GM18502 (cell line): Measurements from ENCODE around the gene FIGLA.
"Not testable (repeated sequence)": the region's sequence is repeated elsewhere in the genome, so short reads cannot be mapped to it uniquely, and the experiment has no call there.

Experiments used
- ATAC-seq: cut with Tn5 transposase; IDR thresholded peaks from one replicate; pipeline ENCODE4 v1.9.1; 2021; ENCODE audit warnings: mild to moderate bottlenecking; ENCODE audit not compliant: unreplicated experiment, poor library complexity

Gene FIGLA

DNA sequence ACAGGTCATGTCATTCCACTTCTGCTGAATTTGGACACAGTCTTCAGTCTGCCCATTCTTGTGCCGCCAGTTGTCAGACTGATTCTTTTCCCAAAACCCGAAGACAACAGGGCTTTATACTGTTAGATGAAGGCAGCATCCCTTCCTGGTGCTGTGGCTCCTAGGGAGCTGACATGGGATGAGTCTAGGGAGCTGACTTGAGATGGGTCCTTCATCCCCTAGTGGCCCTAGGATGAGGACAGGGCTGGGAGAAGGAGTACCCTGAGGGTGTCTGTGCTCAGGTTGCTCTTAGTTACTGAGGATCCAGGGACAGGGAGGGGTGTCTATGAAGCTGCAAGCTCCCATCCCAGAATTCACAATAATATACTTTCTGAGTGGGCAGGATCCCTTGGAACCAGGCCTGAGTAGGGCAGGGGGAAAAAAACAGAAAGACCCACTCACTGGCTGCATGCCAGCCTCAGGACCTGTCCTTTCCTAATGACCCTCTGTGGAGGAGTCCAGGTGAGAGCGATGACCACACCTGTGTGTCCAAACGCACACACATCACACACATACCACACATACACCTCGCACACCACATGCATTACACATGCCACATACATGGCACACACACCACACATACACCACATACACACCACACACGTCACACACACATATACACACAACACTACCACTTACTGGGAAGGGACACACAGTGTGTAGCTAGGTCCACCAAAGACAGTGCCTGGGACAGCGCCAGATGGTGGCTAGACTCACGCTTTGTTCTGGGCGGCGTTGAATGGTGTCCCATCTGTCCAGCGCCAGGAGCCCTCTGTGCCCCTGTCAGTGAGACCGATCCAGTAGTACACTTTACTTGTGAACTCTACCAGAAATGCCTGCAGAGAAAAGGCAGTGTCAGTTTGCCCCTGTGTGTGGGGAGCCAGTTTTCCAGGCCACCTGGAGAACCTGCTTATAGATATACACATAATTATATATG, 18.8 kb upstream of the FIGLA start:
- ATAC-seq = no peak

DNA sequence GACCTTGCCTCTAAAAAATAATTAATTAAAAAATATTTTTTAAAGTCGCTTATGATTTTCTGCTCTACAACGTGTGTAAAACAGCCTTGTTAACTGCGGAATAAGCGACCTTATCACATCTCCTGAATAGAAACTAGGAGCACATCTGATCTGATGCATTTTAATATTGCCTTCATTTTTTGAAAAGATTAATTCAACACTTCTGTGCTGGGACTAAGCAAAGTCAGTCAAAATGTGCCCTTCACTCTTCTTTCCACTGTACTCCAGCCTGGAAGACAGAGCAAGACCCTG, 17.3 kb upstream of the FIGLA start:
- ATAC-seq = no peak

DNA sequence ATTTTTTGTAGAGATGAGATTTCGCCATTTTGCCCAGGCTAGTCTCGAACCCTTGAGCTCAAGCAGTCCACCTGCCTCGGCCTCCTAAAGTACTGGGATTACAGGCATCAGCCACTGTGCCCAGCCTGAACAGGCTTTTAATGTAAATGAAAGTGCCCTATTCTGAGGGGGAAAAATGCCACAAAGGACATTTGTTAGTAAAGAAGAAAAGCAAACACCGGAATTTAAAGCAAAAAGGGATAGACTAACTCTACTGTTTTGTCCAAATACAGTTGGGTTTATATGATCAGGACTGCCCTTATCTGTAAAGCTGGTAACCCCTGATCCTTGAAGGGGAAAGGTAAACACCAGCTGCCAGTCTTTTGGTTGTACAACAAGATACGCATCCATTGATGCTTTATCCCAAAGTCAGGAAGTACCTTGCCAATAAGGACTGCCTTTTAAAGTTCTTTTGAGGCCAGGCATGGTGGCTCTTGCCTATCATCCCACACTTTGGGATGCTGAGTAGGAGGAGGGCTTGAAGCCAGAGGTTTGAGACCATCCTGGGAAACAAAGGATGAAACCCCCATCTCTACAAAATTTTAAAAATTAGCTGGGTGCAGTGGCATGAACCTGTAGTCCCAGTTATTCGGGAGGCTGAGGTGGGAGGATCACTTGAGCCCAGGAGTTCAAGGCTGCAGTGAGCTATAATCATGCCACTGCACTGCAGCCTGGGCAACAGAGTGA, 16.8 kb upstream of the FIGLA start:
- ATAC-seq = no peak

DNA sequence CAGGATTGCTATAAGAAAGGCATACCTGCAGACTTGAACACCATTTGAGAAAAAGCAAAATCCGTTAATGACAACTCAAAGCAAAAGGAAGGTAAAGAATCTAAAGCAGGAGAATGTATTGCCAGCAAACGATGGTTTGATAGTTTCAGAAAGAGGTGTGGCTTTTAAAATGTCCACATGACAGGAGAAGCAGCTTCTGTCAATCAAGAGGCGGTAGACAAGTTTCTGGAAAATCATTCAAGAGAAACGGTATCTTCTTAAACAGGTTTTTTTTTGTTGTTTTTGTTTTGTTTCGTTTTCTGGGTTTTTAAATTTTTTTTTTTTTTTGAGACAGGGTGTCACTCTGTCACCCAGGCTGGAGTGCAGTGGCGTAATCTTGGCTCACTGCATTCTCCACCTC, 16.2 kb upstream of the FIGLA start:
- ATAC-seq = no peak

DNA sequence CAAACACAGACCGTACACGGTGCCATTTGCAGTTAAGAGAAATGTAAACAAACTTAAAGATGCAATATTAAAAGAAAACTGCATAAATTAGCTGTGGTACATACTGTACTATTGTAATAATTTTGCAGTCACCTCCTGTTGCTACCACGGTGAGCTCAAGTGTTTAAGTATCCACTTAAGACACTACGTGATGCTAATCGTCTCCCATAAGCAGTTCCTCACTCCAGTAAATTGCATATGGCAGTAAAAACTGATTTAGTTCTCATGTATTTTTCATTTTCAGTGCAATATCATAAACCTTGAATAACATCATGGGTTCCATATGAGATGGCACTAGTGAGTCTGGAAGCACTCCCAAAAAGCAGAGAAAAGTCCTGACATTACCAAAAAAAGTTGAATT, 15.6 kb upstream of the FIGLA start:
- no peak for ATAC-seq

DNA sequence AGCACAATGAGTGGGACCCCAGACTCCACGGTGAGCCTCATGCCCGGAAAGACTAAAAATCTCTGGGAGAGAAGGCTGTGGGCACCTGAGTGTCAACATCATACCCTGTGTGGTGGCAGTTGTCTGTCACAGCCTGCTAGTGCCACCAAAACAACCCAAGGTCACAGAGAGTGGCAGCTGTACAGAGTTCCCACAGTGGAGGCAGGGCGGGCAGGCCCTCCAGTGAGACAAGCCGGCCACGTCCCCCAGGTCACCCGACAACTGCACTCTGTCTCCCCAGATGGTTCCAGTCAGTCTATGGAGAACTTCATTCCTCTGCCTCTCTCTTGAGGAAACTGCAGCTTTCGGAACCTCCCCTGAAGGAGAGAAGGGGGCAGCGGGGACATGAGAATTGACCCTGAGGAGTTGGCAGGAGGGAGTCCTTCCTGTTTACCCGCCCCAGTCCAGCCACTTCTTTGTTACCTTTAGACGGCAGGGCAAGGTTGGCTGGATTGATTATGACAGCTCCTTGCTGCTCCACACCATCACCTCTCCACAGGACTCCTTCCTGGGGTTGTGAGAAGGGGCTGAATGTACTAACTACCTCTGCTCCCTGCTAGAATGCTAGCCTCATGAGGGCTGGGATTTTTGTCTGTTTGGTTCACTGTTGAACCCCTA, 11.3 kb upstream of the FIGLA start:
- no peak for ATAC-seq

DNA sequence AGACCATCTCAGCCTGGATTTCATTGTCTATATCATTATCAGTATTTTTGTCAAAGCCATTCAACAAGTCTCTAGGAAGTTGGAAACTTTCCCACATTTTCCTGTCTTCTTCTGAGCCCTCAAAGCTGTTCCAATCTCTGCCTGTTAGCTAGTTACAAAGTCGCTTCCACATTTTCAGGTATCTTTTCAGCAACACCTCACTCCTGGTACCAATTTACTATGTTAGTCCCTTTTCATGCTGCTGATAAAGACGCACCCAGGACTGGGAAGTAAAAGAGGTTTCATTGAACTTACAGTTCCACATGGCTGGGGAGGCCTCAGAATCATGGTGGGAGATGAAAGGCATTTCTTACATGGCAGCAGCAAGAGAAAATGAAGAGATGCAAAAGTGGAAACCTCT, 9.3 kb upstream of the FIGLA start:
- ATAC-seq = no peak

DNA sequence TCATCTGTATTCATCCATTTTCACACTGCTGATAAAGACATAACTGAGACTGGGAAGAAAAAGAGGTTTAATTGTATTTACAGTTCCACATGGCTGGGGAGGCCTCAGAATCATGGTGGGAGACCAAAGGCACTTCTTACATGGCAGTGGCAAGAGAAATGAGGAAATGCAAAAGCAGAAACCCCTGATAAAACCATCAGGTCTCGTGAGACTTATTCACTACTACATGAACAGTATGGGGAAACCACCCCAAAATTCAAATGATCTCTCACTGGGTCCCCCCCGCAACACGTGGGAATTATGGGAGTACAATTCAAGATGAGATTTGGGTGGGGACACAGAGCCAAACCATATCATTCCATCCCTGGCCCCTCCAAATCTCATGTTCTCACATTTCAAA, 7.6 kb upstream of the FIGLA start:
- not testable (repeated sequence) for ATAC-seq

DNA sequence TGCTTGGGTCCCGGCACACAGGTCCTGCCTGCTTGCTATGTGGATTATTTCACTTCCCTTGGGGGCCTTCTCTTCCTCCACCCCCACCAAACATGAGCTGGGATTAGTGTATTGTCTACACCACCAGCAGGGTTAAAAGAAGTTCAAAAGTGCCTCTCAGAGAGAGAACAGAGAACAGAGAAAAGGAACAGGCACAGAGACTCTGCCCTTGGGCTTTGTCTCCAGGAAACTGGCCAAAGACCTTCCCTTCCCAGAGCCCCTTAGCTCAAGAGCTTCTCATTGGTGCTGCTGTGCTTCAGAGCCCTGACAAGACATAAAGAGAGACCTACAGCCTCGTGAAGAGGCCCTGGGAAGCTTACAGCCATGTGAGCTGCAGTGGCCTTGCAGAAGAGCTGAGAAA, 7.1 kb upstream of the FIGLA start:
- ATAC-seq = no peak

DNA sequence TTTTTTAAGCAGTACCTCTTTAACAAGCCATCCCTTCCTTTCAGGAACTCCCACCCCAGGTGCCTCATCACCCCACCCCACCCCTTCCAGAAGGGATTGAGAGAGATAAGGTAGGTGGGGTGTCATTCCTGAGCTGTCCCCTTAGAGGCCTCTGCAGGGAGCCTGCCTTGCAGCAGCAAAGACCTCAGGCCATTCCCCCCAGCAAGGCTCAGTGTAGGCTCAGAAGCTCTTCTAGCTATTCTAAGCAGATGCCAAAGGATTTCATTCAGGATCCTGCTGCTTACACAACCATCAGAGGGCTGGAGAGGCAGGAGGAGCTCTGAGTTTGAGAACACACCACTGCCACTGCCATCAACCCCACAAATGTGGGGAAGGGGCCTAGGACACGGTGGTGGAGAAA, 5.8 kb upstream of the FIGLA start:
- no peak for ATAC-seq

DNA sequence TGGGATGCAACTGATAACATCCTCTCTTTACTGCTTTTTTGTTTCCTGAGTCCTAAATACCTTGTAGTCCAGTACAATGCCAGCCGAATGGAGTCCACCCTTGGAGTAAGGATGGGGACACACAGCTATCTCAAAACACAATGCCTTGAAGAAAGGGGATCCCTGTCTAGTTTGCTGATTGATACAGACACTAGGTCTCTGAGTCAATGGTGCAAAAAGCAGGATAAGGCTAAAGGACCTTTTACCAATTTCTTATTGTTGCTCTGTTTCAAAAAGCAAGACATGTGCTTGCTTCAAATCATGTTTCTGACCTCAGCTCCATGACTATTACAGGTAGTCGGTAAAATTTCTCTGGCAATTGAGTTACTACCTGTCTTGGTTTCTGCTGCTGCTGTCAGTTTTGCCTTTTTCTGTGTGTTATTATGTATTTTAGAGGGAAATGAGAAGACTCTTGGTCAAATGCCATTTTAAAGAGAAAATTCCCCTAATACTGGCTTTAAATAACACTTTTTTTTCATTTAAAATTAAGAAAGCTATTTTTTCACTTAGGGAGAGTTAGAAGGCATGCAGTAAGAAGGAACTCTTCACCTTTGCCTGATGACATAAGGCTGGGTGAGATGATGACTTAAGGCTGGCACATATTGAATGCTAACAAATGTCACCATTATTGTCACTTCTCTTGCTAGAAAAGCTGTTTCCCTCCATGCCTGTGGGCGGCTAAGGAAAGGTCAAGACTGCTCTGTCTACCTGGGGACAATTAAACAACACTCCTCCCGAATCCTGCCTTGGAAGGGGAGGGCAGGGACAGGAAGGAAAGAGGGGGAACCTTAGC, 4.9 kb upstream of the FIGLA start:
- ATAC-seq = no peak

DNA sequence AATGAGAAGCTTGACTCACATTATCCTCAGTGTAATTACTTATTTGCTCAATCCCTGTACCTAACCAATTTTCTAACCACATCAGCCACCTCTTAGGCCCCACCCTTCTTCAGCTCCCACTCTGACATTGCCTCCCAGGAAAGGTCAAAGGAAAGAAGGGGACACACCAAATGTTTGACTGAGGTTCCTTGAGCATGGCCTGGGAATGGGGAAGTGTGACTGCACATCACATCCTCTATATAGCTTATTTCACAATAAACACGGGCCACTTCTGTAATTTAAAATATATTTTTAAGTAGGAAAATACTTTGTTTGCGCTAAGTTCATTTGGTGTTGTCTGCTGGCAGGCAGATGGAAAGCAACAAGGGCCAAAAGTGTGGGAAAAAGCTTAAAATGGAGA, 3.0 kb upstream of the FIGLA start:
- no peak for ATAC-seq

DNA sequence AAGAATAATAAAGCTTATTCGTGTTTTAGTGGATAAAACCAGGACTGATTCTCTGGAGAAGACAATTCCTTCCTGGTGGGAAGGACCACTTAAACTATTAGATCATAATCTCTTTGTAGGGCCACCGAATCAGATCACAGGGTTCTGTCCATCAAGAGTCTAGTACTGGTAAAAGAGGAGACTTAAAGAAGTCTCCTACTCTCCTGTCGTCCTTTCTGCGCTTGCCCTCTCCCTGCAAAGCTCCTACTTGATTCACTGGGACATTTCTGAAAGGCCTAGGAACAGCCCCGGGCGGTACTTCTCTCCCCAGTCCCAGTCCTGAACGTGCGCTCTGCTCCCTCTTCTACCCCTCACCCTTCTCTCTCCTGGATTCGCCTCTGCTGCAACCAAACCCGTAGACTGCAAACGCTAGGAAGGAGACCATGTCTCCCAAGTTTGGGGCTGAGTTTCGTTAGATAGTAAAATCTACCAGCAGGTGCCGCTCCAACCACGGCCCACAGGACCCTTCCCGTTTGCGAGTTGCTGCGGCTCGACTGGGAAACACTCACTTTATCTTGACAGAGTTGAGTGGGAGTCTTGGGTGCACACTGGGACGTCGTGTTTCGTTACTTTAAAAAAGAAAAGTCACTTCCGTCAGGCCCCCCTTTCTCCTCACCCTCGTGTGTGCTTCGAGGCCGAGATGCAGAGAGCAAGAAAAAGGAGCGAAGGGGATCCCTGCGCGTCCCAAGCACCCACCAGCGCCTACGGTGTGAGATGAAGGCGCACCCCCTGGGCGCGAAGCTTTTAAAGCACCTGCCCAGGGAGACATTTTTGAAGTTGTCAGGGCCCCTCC, 923 bp downstream of the FIGLA start:
- ATAC-seq = no peak

DNA sequence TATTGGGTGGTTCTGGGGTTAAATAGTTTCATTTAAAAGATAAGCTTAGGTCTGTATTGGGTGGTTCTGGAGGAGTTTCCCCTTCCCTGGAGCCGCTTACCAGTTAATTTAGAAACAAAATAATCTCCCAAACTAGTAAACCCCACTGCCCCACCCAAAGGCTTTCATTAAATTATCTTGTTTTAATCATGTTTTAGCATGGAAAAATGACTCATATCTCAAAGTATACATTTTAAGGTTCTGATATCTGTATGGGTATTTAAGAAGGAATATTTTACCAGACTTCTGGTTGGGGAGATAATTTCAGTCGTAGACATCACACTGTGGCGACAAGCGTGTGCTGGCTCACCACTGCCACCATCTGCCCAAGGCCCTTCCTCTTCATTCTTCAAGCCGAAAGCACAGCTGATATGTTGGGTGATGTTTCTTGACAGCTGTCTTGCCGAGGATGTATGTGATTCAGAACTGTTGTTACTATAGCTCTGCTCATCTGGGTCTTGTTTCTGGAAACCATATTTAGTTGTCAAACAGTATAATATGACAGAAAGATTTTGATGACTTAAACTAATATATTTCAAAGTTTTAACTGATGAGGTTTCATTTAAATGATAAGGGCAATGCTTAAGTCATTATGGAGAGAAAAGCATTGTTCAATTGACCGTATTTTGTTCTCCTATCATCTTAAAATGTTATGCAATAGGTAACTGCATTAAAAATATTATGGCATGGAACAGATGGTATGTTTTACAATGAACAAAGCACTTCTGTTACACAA, 5.1 kb downstream of the FIGLA start:
- ATAC-seq = no peak

DNA sequence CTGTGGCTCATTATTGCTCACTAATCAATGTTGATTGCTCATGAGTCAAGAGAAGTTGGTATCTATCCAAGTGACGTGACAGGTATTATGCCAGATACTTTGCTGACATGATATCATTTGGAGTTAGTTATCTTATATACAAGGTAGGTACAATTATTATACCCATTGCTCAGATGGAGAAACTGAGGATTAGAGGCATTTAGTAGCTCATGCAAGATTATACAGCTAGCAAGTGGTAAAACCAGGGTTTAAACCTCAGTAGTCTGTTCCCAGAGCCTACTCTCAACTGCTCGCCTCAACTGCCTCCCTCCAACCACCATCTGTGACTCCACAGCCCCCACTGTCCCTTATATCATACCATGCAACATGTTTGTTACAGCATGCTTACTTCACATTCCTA, 6.1 kb downstream of the FIGLA start:
- no peak for ATAC-seq

DNA sequence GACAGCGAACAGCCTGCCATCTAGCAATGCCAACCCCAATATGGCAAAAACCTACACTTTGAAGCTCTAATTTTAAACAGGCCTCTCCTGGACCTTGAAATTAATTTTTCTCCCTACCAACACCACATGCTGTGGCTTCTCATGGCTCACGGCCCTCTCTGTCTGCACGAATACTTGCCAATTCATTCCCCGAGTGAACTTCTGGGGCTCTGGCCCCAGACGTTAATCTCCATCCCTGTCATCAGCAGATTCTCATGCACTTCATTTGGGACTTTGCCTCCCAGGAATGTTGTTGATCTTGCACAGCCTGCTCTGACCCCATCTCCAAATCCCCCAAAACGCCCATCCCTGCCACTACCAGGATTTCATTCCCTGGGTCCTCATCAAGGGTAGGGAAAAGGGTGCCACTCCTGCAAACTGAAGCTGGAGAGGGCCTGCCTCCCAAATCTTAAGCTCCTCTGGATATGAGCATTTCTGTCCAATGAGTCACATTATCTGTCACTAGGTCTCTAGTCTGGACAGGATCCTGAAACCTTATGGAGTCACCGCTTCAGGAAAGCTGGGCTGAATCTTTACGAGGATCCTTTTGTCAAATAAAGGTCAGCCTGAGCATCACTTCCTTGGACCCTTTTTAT, 10.4 kb downstream of the FIGLA start:
- no peak for ATAC-seq

DNA sequence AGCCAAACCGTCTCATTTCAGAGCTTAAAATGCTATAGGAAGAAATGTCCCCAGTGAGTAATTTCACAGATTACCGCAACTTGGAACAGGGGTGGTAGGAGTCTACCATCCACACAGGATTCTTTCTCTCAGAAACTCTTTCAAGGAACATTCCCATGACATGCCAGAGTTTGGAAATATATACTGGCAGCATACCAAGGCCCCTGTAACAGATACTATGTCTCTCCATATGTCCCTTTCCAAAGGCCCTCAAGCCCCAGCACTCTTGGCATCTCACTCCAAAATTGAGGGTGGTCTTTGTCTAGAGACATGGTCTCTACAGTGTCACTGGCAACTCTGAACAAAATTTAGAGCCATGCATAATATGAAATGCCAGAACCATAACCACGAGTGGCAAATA, 11.0 kb downstream of the FIGLA start:
- ATAC-seq = no peak

DNA sequence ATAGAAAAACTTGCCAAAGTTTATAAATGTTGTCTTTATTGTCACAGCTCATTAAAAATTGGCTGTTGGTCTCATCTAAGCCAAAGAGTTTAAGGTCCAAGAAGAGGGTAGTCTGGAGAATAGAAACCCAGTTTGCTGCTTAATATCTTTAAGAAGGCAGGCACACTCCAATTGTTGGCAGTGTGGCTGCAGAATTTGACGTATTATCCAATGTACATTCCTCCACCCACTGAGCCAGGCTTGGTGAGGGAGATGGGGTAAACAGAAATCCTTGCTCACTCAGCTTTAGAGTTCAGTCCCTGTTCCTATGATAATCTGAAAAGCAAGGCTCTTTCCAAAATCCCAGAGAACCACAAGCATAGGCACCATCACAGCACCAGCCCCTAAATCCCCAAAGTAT, 11.8 kb downstream of the FIGLA start:
- no peak for ATAC-seq
